Endothelial cell of umbilical vein (primary cell): ENCODE results near the gene CHRM4. TPM values are rescaled to one million over a fixed set of nuclear protein-coding genes. Genes with fewer than 3 reads are reported as not detected.

Experiments used
- BruUV-seq: library from RNA; stranded (reverse); fragments of 400-500 nt; replicated peaks from 2 replicates; lab custom pipeline; 2021; lab: Mats Ljungman, UMichigan
- CTCF ChIA-PET: fragments of 300-600, 350-600 bp; sonication (Branson Sonifier 250); formaldehyde crosslinking; loops from one replicate; lab custom pipeline; 2021; ENCODE audit warnings: antibody characterized with exemption, inconsistent platforms; lab: Charles Lee
- POLR2A ChIA-PET: fragments of 300-600, 350-600 bp; sonication (Branson Sonifier 250); formaldehyde crosslinking; loops from one replicate; lab custom pipeline; 2021; ENCODE audit warnings: antibody characterized with exemption, inconsistent platforms; lab: Charles Lee
- DNase-seq: peaks from one replicate; pipeline ENCODE4 v3.0.0-alpha.2; 2011; ENCODE audit warnings: low read depth, low spot score
- FAIRE-seq: peaks from 2 replicates; lab custom pipeline; 2011; peaks lifted over from hg19 to GRCh38; lab: Jason Lieb, UNC
- H2AFZ ChIP-seq: 2 replicates; pipeline ENCODE4 v1.6.0; 2012; ENCODE audit warnings: low read depth, low read length, control low read depth, inconsistent platforms
- H3K27ac ChIP-seq: 2 replicates; pipeline ENCODE4 v1.5.1; 2011; ENCODE audit warnings: low read depth, mild to moderate bottlenecking, control low read depth, low read length, moderate library complexity; ENCODE audit not compliant: insufficient read depth
- H3K27me3 ChIP-seq, 2 experiments: 2 replicates each; pipeline versions ENCODE4 v1.6.0 to v1.6.1; 2011; ENCODE audit warnings: low read length in 2 of 2, mixed read lengths in 1 of 2; ENCODE audit not compliant: control insufficient read depth in 2 of 2, insufficient read depth in 2 of 2
- H3K36me3 ChIP-seq, 2 experiments: 2 replicates in 1 of 2; 3 replicates in 1 of 2; pipeline ENCODE4 v1.5.1; 2011; ENCODE audit warnings: low read length in 2 of 2, mild to moderate bottlenecking in 1 of 2, moderate library complexity in 1 of 2; ENCODE audit not compliant: control insufficient read depth in 2 of 2, insufficient read depth in 2 of 2; ENCODE audit errors: extremely low read depth in 1 of 2
- H3K4me1 ChIP-seq: 3 replicates; pipeline ENCODE4 v1.5.1; 2011; ENCODE audit warnings: mild to moderate bottlenecking, low read length; ENCODE audit not compliant: control insufficient read depth, insufficient read depth; ENCODE audit errors: extremely low read depth
- H3K4me2 ChIP-seq: 2 replicates; pipeline ENCODE4 v1.6.1; 2011; ENCODE audit warnings: low read length, control low read depth, mixed read lengths; ENCODE audit not compliant: insufficient read depth
- H3K4me3 ChIP-seq, 3 experiments: fragments of 200-600 bp in 1 of 3; sonication (generic), shearing (Covaris generic) in 1 of 3; replicated peaks in 1 of 3; 2 replicates each; pipeline ENCODE4 v1.5.1; 2011 to 2016; ENCODE audit warnings: control low read depth in 3 of 3, low read length in 3 of 3, mild to moderate bottlenecking in 2 of 3, inconsistent platforms in 1 of 3, low read depth in 1 of 3, moderate library complexity in 1 of 3; ENCODE audit not compliant: insufficient read depth in 1 of 3
- H3K79me2 ChIP-seq: 2 replicates; pipeline ENCODE4 v1.6.0; 2012; ENCODE audit warnings: low read length, inconsistent platforms; ENCODE audit not compliant: control insufficient read depth, insufficient read depth
- H3K9ac ChIP-seq: replicated peaks from 2 replicates; pipeline ENCODE3; 2011; ENCODE audit warnings: low read length, control low read depth; ENCODE audit not compliant: insufficient read depth; ENCODE audit errors: extremely low read depth
- H3K9me1 ChIP-seq: replicated peaks from 3 replicates; pipeline ENCODE4 v1.6.0; 2011; ENCODE audit warnings: mild to moderate bottlenecking, low read length; ENCODE audit not compliant: control insufficient read depth, insufficient read depth; ENCODE audit errors: extremely low read depth
- H3K9me3 ChIP-seq: replicated peaks from 2 replicates; pipeline ENCODE4 v1.5.1; 2012; ENCODE audit warnings: low read length, inconsistent platforms; ENCODE audit not compliant: control insufficient read depth, insufficient read depth
- H4K20me1 ChIP-seq: replicated peaks from 2 replicates; pipeline ENCODE3; 2011; ENCODE audit warnings: mild to moderate bottlenecking, low read length; ENCODE audit not compliant: control insufficient read depth, insufficient read depth; ENCODE audit errors: extremely low read depth
- EZH2 ChIP-seq: IDR thresholded peaks from 2 replicates; pipeline ENCODE4 v1.6.1; 2012; ENCODE audit warnings: borderline replicate concordance, low read depth, mild to moderate bottlenecking, moderate library complexity, low read length, inconsistent platforms; ENCODE audit not compliant: severe bottlenecking
- FOS ChIP-seq: IDR thresholded peaks from 2 replicates; pipeline ENCODE4 v1.6.1; 2011; ENCODE audit warnings: mild to moderate bottlenecking, low read length, moderate library complexity, borderline replicate concordance; ENCODE audit not compliant: insufficient read depth
- GATA2 ChIP-seq: IDR thresholded peaks from 2 replicates; pipeline ENCODE4 v1.7.0; 2011; ENCODE audit warnings: low read depth, mild to moderate bottlenecking, moderate library complexity, mixed read lengths, low read length; ENCODE audit not compliant: insufficient read length, insufficient read depth
- JUN ChIP-seq: IDR thresholded peaks from 2 replicates; pipeline ENCODE4 v1.6.1; 2011; ENCODE audit warnings: borderline replicate concordance, low read depth; ENCODE audit not compliant: insufficient read length, insufficient read depth
- MYC ChIP-seq: IDR thresholded peaks from one replicate; pipeline ENCODE4 v1.6.1; 2011; ENCODE audit warnings: mild to moderate bottlenecking, low read depth, low read length
- POLR2A ChIP-seq: IDR thresholded peaks from 2 replicates; pipeline ENCODE4 v1.6.1; 2012; ENCODE audit warnings: low read depth, mild to moderate bottlenecking, control low read depth, low read length
- POLR2AphosphoS5 ChIP-seq: IDR thresholded peaks from 2 replicates; pipeline ENCODE4 v1.6.1; 2012; ENCODE audit warnings: low read depth, mild to moderate bottlenecking, control low read depth, low read length, moderate library complexity; ENCODE audit not compliant: insufficient read depth
- dilution Hi-C: fragments of 300-500 bp; cut with MboI; formaldehyde crosslinking; loops from one replicate; pipeline ENCODE4 v1.15.0; 2019; ENCODE audit warnings: low sequenced_read_pairs; ENCODE audit not compliant: extremely low pct_ligation_motif_present
- intact Hi-C: fragments of 100-400 bp; cut with micrococcal nuclease; formaldehyde crosslinking; loops from one replicate; pipeline ENCODE4 v1.10.0; 2022
- polyA plus RNA-seq, 4 experiments: library from polyadenylated mRNA; depleted of rRNA in 3 of 4; stranded (reverse) in 3 of 4; unstranded in 1 of 4; fragments of >200 nt; gene quantifications; 2 replicates each; pipeline versions ENCODE4 v1.2.1 to v1.2.3, GENCODE V29; 2011 to 2012; ENCODE audit warnings: missing spikeins in 1 of 4
- total RNA-seq: library from RNA; stranded (reverse); gene quantifications from 2 replicates; pipeline ENCODE4 v1.2.3, GENCODE V29; 2021
- TF ChIP-seq, protein P1 (sequence below): IDR thresholded peaks from 2 replicates; pipeline ENCODE4 v1.6.1; 2011; ENCODE audit not compliant: insufficient read depth, insufficient read length
- TF ChIP-seq, protein P2 (sequence below), 2 donors: IDR thresholded peaks; 1 replicate in 1 of 2; 2 replicates in 1 of 2; pipeline ENCODE4 v1.5.1; 2011; ENCODE audit warnings: low read length in 2 of 2, mild to moderate bottlenecking in 2 of 2, moderate library complexity in 2 of 2, control low read depth in 1 of 2, inconsistent platforms in 1 of 2, low read depth in 1 of 2; ENCODE audit not compliant: insufficient read depth in 1 of 2; ENCODE audit errors: extremely low read depth in 1 of 2

CHRM4 gene
- total and polyA plus RNA-seq, 2 donors (not counting 3 experiments of a cell fraction or from before 2014, with no cell fraction given), result 0.04 to 0.22 TPM

DNA sequence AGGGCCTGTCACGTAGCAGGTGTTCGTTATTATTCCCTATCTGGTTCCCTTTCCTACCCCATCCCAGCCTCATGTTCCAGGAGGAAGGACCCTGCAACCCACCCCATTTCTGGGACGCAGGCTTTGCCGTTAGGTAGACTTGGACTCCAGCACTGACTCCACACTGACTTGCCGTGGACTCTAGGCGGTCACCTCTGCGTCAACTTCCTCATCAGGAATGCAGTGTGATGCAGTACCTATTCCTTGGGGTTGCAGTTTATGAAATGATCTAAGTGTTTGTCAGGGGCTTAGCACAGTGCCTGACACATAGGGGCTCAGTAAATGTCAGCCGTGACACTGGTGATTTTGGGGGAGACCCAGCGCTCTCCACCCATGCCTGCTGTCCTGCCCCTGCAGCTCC, 27.5 kb downstream of the CHRM4 start:
- FAIRE-seq (peak; percentile 12), DNase-seq (no peak)
- no peak overlapping the region for H3K9ac ChIP-seq
- no TSS peak for BruUV-seq
- H3K36me3 ChIP-seq, result peaks cover 0 to 2% of the 10 kb centered on the region in 2 experiments
- POLR2A ChIA-PET, result no interaction called here
- H3K27ac ChIP-seq, result peak overlapping the region; percentile 80
- no peaks in the 10 kb centered on the region for H3K27me3 ChIP-seq
- peaks cover 34% of the 10 kb centered on the region for H3K4me1 ChIP-seq
- intact Hi-C loops (no loop called here), dilution Hi-C loops (no loop called here)
- H3K9me3 ChIP-seq, result no peaks in the 10 kb centered on the region
- H2AFZ ChIP-seq, result no peak overlapping the region
- peaks cover 36% of the 10 kb centered on the region for H3K79me2 ChIP-seq
- no peak overlapping the region for H3K4me2 ChIP-seq
- CTCF ChIA-PET, result interaction anchor here (1.5 to 11.6 kb wide), 2 partner anchors 12 to 14 kb away, joined by 5 to 200 read pairs; partner anchors contain the start of gene DGKZ
- H3K4me3 ChIP-seq, result no peak overlapping the region
- no peaks in the 10 kb centered on the region for H4K20me1 ChIP-seq
- TF ChIP-seq MYC (no peak), GATA2 (no peak), EZH2 (no peak), FOS (no peak), JUN (no peak), POLR2A (no peak), POLR2AphosphoS5 (no peak)
- TF ChIP-seq, protein P1, sequence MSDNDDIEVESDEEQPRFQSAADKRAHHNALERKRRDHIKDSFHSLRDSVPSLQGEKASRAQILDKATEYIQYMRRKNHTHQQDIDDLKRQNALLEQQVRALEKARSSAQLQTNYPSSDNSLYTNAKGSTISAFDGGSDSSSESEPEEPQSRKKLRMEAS, result no peak
- TF ChIP-seq, protein P2, sequence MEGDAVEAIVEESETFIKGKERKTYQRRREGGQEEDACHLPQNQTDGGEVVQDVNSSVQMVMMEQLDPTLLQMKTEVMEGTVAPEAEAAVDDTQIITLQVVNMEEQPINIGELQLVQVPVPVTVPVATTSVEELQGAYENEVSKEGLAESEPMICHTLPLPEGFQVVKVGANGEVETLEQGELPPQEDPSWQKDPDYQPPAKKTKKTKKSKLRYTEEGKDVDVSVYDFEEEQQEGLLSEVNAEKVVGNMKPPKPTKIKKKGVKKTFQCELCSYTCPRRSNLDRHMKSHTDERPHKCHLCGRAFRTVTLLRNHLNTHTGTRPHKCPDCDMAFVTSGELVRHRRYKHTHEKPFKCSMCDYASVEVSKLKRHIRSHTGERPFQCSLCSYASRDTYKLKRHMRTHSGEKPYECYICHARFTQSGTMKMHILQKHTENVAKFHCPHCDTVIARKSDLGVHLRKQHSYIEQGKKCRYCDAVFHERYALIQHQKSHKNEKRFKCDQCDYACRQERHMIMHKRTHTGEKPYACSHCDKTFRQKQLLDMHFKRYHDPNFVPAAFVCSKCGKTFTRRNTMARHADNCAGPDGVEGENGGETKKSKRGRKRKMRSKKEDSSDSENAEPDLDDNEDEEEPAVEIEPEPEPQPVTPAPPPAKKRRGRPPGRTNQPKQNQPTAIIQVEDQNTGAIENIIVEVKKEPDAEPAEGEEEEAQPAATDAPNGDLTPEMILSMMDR (IDR thresholded peaks at IDR 0.05; ENCODE audit: extremely low read depth in 1 of 2, insufficient read depth in 1 of 2, low read depth in 1 of 2, low read length in 2 of 2), result no peak
- no peaks in the 10 kb centered on the region for H3K9me1 ChIP-seq
